Spleen (tissue), 11 donors: ENCODE data around the gene ZNF467. TPM values are rescaled to one million over a fixed set of nuclear protein-coding genes. Genes with fewer than 3 reads are reported as not detected.

ENCODE experiments used
- DNase-seq: peaks from one replicate; pipeline ENCODE4 v3.0.0-alpha.2; 2020
- H3K27ac ChIP-seq, 8 donors: fragments of 200-600 bp; sonication (generic) in 7 of 8; 1 replicate in 4 of 8; 2 replicates in 4 of 8; pipeline versions ENCODE4 v1.5.0 to v1.8.0; 2016 to 2021; ENCODE audit warnings: inconsistent platforms in 4 of 8, mild to moderate bottlenecking in 4 of 8, moderate library complexity in 1 of 8
- H3K27me3 ChIP-seq, 7 donors: fragments of 200-600 bp; sonication (generic) in 6 of 7; replicated peaks in 1 of 7; 1 replicate in 4 of 7; 2 replicates in 3 of 7; pipeline versions ENCODE4 v1.5.0 to v1.8.0; 2016 to 2021; ENCODE audit warnings: inconsistent platforms in 3 of 7, mild to moderate bottlenecking in 1 of 7
- H3K36me3 ChIP-seq, 6 donors: fragments of 200-600 bp; sonication (generic) in 5 of 6; 1 replicate in 4 of 6; 2 replicates in 2 of 6; pipeline versions ENCODE4 v1.5.0 to v1.8.0; 2016 to 2021; ENCODE audit warnings: inconsistent platforms in 2 of 6
- H3K4me1 ChIP-seq, 6 donors: fragments of 200-600 bp; sonication (generic) in 5 of 6; 1 replicate in 3 of 6; 2 replicates in 3 of 6; pipeline versions ENCODE4 v1.5.0 to v1.8.0; 2016 to 2021; ENCODE audit warnings: inconsistent platforms in 3 of 6
- H3K4me3 ChIP-seq, 8 donors: fragments of 200-600 bp; sonication (generic) in 7 of 8; 1 replicate in 4 of 8; 2 replicates in 4 of 8; pipeline versions ENCODE4 v1.5.0 to v1.8.0; 2016 to 2021; ENCODE audit warnings: inconsistent platforms in 4 of 8, mild to moderate bottlenecking in 4 of 8, moderate library complexity in 2 of 8
- H3K9me3 ChIP-seq, 8 donors: fragments of 200-600 bp; sonication (generic) in 7 of 8; 1 replicate in 4 of 8; 2 replicates in 4 of 8; pipeline versions ENCODE4 v1.5.0 to v1.8.0; 2016 to 2021; ENCODE audit warnings: inconsistent platforms in 4 of 8
- POLR2A ChIP-seq, 3 donors: fragments of 450-650 bp; IDR thresholded peaks; one replicate each; pipeline ENCODE4 v1.5.1; 2017; ENCODE audit warnings: antibody characterized with exemption in 3 of 3, mild to moderate bottlenecking in 1 of 3
- POLR2AphosphoS5 ChIP-seq, 3 donors: sonication (generic); formaldehyde crosslinking; IDR thresholded peaks; one replicate each; pipeline ENCODE4 v1.5.1; 2017; ENCODE audit warnings: antibody characterized with exemption in 3 of 3
- WGBS, 5 donors: extraction: QIAGEN DNeasy Blood & Tissue Kit in 3 of 5; methylation state at CpG; one replicate each; pipeline versions ENCODE4 v1.1.5 to v1.1.7; 2013 to 2018; 5-methylcytosine and 5-hydroxymethylcytosine counted together
- intact Hi-C: fragments of 100-400 bp; cut with DNase I; formaldehyde crosslinking; loops from one replicate; pipeline ENCODE4 v1.15.0; 2023; ENCODE audit warnings: low total_unique reads
- polyA plus RNA-seq, 3 donors: library from polyadenylated mRNA; stranded (reverse); fragments of 200-250 nt; gene quantifications; one replicate each; pipeline ENCODE4 v1.2.1, GENCODE V29; 2013
- total RNA-seq, 7 donors: library from RNA; depleted of rRNA in 3 of 7; stranded (reverse); fragments of >200 nt in 3 of 7; fragmentation: NEBNext Ultra II Directional in 4 of 7; extraction: Animal tissue kit (Norgen Biotek cat#: 25700) in 4 of 7; gene quantifications; one replicate each; pipeline versions ENCODE4 v1.1.0 to v1.2.1, GENCODE V29; 2016 to 2021
- TF ChIP-seq, protein P1 (sequence below), 11 experiments: fragments of 200-600 bp in 7 of 11; fragments of 450-650 bp in 4 of 11; sonication (generic) in 4 of 11; IDR thresholded peaks in 8 of 11; conservative IDR thresholded peaks in 3 of 11; 1 replicate in 7 of 11; 2 replicates in 4 of 11; pipeline versions ENCODE4 v1.4.0 to v1.8.0; 2016 to 2021; ENCODE audit warnings: antibody characterized with exemption in 11 of 11, inconsistent platforms in 4 of 11, mild to moderate bottlenecking in 1 of 11
- donor health status: healthy with polysubstance abuse.
- donor health status: DM: no; HTN: no; CAD: no; lungs with moderate emphysema.
- donor health status: DM: no; HTN: no; CAD: no.
- donor health status: Bipolar disorder and iron deficiency.
- donor health status: healthy.
- donor health status: DM: no; HTN: no; CAD: no.
- donor health status: DM: yes; HTN: yes; CAD: no.

Gene ZNF467
- total and polyA plus RNA-seq, 10 donors: 6.0 to 48.5 (median 31.3) TPM

DNA sequence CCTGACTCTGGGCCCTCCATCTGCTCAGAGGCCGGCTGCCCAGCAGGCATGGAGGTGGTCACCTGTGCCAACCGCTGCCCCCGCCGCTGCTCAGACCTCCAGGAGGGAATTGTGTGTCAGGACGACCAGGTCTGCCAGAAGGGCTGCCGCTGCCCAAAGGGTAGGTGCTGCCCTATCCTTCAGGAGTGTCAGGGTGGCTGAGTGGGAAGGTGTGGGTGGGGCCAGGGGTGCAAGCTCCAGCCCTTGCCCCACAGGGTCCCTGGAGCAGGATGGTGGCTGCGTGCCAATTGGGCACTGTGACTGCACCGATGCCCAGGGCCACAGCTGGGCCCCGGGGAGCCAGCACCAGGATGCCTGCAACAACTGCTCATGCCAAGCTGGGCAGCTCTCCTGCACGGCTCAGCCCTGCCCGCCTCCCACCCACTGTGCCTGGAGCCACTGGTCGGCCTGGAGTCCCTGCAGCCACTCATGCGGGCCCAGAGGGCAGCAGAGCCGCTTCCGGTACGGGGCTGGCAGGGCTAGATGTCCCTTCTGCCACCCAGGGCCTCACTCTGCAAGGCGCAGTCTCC lies 47.3 kb upstream of the ZNF467 start:
- TF ChIP-seq, protein P1, sequence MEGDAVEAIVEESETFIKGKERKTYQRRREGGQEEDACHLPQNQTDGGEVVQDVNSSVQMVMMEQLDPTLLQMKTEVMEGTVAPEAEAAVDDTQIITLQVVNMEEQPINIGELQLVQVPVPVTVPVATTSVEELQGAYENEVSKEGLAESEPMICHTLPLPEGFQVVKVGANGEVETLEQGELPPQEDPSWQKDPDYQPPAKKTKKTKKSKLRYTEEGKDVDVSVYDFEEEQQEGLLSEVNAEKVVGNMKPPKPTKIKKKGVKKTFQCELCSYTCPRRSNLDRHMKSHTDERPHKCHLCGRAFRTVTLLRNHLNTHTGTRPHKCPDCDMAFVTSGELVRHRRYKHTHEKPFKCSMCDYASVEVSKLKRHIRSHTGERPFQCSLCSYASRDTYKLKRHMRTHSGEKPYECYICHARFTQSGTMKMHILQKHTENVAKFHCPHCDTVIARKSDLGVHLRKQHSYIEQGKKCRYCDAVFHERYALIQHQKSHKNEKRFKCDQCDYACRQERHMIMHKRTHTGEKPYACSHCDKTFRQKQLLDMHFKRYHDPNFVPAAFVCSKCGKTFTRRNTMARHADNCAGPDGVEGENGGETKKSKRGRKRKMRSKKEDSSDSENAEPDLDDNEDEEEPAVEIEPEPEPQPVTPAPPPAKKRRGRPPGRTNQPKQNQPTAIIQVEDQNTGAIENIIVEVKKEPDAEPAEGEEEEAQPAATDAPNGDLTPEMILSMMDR (IDR thresholded peaks at IDR 0.05 in 8 of 11, conservative IDR thresholded peaks at IDR 0.05 in 3 of 11): no peak
- TF ChIP-seq POLR2AphosphoS5 (IDR thresholded peaks at IDR 0.05) (no peak), POLR2A (IDR thresholded peaks at IDR 0.05) (no peak)
- Histone ChIP-seq H3K27me3 (peaks cover 0 to 13% (median 0%) of the 10 kb centered on the region in 7 donors), H3K9me3 (no peaks in the 10 kb centered on the region), H3K4me1 (no peaks in the 10 kb centered on the region), H3K27ac (no peak overlapping the region), H3K36me3 (no peaks in the 10 kb centered on the region), H3K4me3 (no peak overlapping the region)
- WGBS, 5 donors: 74 to 89% (median 89%) methylated on average over 8 to 17 of the region's 17 CpGs
- intact Hi-C loops: no loop called here
- peak; percentile 72 for DNase-seq

DNA sequence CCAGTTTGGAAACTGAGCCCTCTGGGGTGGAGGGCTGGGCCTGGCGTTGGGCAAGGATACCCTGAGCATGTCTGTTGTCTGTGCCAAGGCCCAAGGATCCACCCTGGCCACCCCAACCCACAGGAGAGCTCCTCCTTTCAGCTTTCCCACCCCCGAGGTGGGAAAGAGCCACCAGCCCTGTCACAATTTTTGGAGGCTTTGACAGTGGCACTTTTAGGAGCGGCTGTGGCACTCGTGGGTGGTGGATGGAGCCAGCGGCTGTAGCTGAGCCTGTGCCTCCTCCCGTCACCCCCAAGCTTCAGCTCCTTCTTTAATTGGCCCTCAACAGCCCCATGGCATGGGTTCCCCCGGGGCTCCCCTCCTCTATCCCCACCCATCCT lies 46.6 kb upstream of the ZNF467 start:
- H3K9me3 ChIP-seq: no peaks in the 10 kb centered on the region
- DNase-seq: no peak
- H3K27ac ChIP-seq: no peak overlapping the region
- H3K4me1 ChIP-seq: no peaks in the 10 kb centered on the region
- H3K27me3 ChIP-seq: peaks cover 0 to 14% (median 0%) of the 10 kb centered on the region in 7 donors
- no peaks in the 10 kb centered on the region for H3K36me3 ChIP-seq
- WGBS, 5 donors: 76 to 88% (median 81%) methylated on average over 7 of the region's 7 CpGs
- intact Hi-C loops: no loop called here
- TF ChIP-seq, protein P1 (IDR thresholded peaks at IDR 0.05 in 8 of 11, conservative IDR thresholded peaks at IDR 0.05 in 3 of 11): no peak
- TF ChIP-seq POLR2A (IDR thresholded peaks at IDR 0.05) (no peak), POLR2AphosphoS5 (IDR thresholded peaks at IDR 0.05) (no peak)
- no peak overlapping the region for H3K4me3 ChIP-seq

DNA sequence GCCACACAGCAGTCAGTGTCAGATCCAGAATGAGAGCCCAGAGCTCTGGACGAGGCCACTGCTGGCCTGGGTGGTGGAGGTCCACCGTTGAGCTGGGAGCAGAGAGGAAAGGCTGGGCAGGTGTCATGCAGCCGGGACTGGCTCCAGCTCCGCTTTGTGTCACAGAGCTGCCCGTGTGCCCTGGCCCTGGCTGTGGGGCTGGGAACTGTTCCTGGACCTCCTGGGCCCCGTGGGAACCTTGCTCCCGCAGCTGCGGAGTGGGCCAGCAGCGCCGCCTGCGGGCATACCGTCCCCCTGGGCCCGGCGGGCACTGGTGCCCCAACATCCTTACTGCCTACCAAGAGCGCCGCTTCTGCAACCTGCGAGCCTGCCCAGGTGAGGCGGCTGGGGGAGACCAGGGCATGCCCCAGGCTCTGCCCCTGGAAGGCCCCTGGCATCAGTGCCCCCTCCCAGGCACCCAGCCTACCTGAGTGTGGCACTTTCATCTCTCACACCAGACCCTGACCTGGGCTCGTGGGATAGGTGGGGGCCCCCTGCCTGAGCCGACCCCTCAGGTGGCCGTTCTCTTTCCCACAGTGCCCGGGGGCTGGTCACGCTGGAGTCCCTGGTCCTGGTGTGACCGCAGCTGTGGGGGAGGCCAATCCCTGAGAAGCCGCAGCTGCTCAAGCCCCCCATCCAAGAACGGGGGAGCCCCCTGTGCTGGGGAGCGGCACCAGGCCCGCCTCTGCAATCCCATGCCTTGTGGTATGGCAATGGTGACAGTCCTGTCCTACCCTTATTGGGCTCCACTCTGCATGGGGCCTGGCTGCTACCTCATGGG lies 46.0 kb upstream of the ZNF467 start:
- Histone ChIP-seq H3K36me3 (no peaks in the 10 kb centered on the region), H3K4me1 (no peaks in the 10 kb centered on the region), H3K27me3 (peaks cover 0 to 13% (median 0%) of the 10 kb centered on the region in 7 donors), H3K4me3 (no peak overlapping the region), H3K27ac (no peak overlapping the region), H3K9me3 (no peaks in the 10 kb centered on the region)
- WGBS, 5 donors: 76 to 92% (median 88%) methylated on average over 14 to 28 of the region's 28 CpGs
- peak; percentile 69 for DNase-seq
- TF ChIP-seq POLR2A (IDR thresholded peaks at IDR 0.05) (no peak), POLR2AphosphoS5 (IDR thresholded peaks at IDR 0.05) (no peak)
- TF ChIP-seq, protein P1 (IDR thresholded peaks at IDR 0.05 in 8 of 11, conservative IDR thresholded peaks at IDR 0.05 in 3 of 11): no peak
- intact Hi-C loops: no loop called here

DNA sequence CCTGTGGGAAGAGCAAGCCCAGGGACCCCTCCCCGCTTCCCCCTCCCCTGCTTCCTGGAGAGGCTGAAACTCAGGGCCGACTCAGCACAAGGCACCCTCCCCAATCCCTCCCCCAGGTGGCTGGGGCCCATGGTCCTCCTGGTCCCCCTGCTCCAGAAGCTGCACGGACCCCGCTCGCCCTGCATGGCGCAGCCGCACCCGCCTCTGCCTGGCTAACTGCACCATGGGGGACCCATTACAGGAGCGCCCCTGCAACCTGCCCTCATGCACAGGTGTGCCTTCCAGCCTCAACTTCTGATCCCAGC lies 45.1 kb upstream of the ZNF467 start:
- Histone ChIP-seq H3K9me3 (no peaks in the 10 kb centered on the region), H3K4me1 (no peaks in the 10 kb centered on the region), H3K27ac (no peak overlapping the region), H3K4me3 (no peak overlapping the region), H3K36me3 (no peaks in the 10 kb centered on the region), H3K27me3 (peaks cover 0 to 10% (median 0%) of the 10 kb centered on the region in 7 donors)
- intact Hi-C loops: no loop called here
- TF ChIP-seq POLR2AphosphoS5 (IDR thresholded peaks at IDR 0.05) (no peak), POLR2A (IDR thresholded peaks at IDR 0.05) (no peak)
- WGBS, 5 donors: 76 to 93% (median 88%) methylated on average over 5 to 9 of the region's 9 CpGs
- peak; percentile 69 for DNase-seq
